HUES6 (cell line): ENCODE data around the gene FETUB.

ENCODE experiments used
- H3K27ac ChIP-seq: 2 replicates; pipeline ENCODE4 v1.7.0; 2013; ENCODE audit warnings: low read depth, mild to moderate bottlenecking, low read length, inconsistent platforms
- H3K27me3 ChIP-seq: 2 replicates; pipeline ENCODE4 v1.6.1; 2013; ENCODE audit warnings: low read length; ENCODE audit not compliant: control insufficient read depth, insufficient read depth
- H3K36me3 ChIP-seq: 2 replicates; pipeline ENCODE4 v1.6.1; 2013; ENCODE audit warnings: low read length; ENCODE audit not compliant: control insufficient read depth, insufficient read depth
- H3K4me1 ChIP-seq: 2 replicates; pipeline ENCODE4 v1.6.1; 2013; ENCODE audit warnings: low read length; ENCODE audit not compliant: control insufficient read depth, insufficient read depth
- H3K4me3 ChIP-seq: 2 replicates; pipeline ENCODE4 v1.5.1; 2013; ENCODE audit warnings: low read depth, low read length
- H3K9ac ChIP-seq: one replicate; pipeline ENCODE4 v1.6.1; 2013; ENCODE audit warnings: mild to moderate bottlenecking, low read length
- H3K9me3 ChIP-seq: 2 replicates; pipeline ENCODE4 v1.6.1; 2013; ENCODE audit warnings: low read depth, low read length; ENCODE audit not compliant: control insufficient read depth, insufficient read depth

Gene FETUB

GRCh38 chr3:186600896-186601295, 39.3 kb upstream of the FETUB start:
- Histone ChIP-seq H3K27ac (no peak overlapping the region), H3K4me1 (peaks cover 4% of the 10 kb centered on the region; the same call in 1 of the 2 replicates), H3K9me3 (no peaks in the 10 kb centered on the region), H3K36me3 (no peaks in the 10 kb centered on the region), H3K4me3 (no peak overlapping the region), H3K27me3 (no peaks in the 10 kb centered on the region), H3K9ac (no peak overlapping the region)

- no peak overlapping the region for H3K27ac ChIP-seq
- H3K27me3 ChIP-seq: no peaks in the 10 kb centered on the region
- H3K4me3 ChIP-seq: no peak overlapping the region
- H3K4me1 ChIP-seq: no peaks in the 10 kb centered on the region
- H3K36me3 ChIP-seq: no peaks in the 10 kb centered on the region
- no peak overlapping the region for H3K9ac ChIP-seq
- no peaks in the 10 kb centered on the region for H3K9me3 ChIP-seq
These were observed 37.0 kb upstream of the FETUB start for GRCh38 chr3:186603159-186603558.

GRCh38 chr3:186605078-186605477, 35.1 kb upstream of the FETUB start:
- Histone ChIP-seq H3K9me3 (no peaks in the 10 kb centered on the region), H3K36me3 (no peaks in the 10 kb centered on the region), H3K4me3 (no peak overlapping the region), H3K27ac (no peak overlapping the region), H3K9ac (no peak overlapping the region), H3K4me1 (no peaks in the 10 kb centered on the region), H3K27me3 (no peaks in the 10 kb centered on the region)

- Histone ChIP-seq H3K27me3 (no peaks in the 10 kb centered on the region), H3K4me1 (no peaks in the 10 kb centered on the region), H3K4me3 (no peak overlapping the region), H3K9me3 (no peaks in the 10 kb centered on the region), H3K27ac (no peak overlapping the region), H3K9ac (no peak overlapping the region), H3K36me3 (no peaks in the 10 kb centered on the region)
These were observed 34.3 kb upstream of the FETUB start for GRCh38 chr3:186605561-186606545.

- no peak overlapping the region for H3K27ac ChIP-seq
- no peaks in the 10 kb centered on the region for H3K9me3 ChIP-seq
- no peaks in the 10 kb centered on the region for H3K4me1 ChIP-seq
- H3K27me3 ChIP-seq: no peaks in the 10 kb centered on the region; the same call in 1 of the 2 replicates
- H3K4me3 ChIP-seq: no peak overlapping the region
- no peak overlapping the region for H3K9ac ChIP-seq
- no peaks in the 10 kb centered on the region for H3K36me3 ChIP-seq
These were observed 31.5 kb upstream of the FETUB start for GRCh38 chr3:186608624-186609215.

GRCh38 chr3:186609247-186609868, 30.8 kb upstream of the FETUB start:
- H3K27ac ChIP-seq: no peak overlapping the region
- no peak overlapping the region for H3K9ac ChIP-seq
- H3K27me3 ChIP-seq: no peaks in the 10 kb centered on the region; the same call in 1 of the 2 replicates
- H3K36me3 ChIP-seq: no peaks in the 10 kb centered on the region
- no peak overlapping the region for H3K4me3 ChIP-seq
- H3K4me1 ChIP-seq: no peaks in the 10 kb centered on the region
- H3K9me3 ChIP-seq: no peaks in the 10 kb centered on the region

- Histone ChIP-seq H3K27me3 (no peaks in the 10 kb centered on the region; the same call in 1 of the 2 replicates), H3K27ac (no peak overlapping the region), H3K9ac (no peak overlapping the region), H3K9me3 (no peaks in the 10 kb centered on the region), H3K4me3 (no peak overlapping the region), H3K36me3 (no peaks in the 10 kb centered on the region), H3K4me1 (no peaks in the 10 kb centered on the region; the same call in 1 of the 2 replicates)
These were observed 28.1 kb upstream of the FETUB start for GRCh38 chr3:186612065-186612464.

- Histone ChIP-seq H3K27me3 (peaks cover 9% of the 10 kb centered on the region), H3K27ac (no peak within 1 kb of the TSS), H3K4me1 (peaks cover 6% of the 10 kb centered on the region), H3K36me3 (no peaks in the 10 kb centered on the region), H3K9me3 (no peaks in the 10 kb centered on the region), H3K4me3 (no peak within 1 kb of the TSS), H3K9ac (no peak within 1 kb of the TSS)
These were observed 27.2 kb upstream of the FETUB start, which contains the start of gene AHSG for GRCh38 chr3:186612721-186613636. Gene AHSG, plus strand, starts transcription at chr3:186613060. Its CDS starts 82 bp downstream, at chr3:186613142.

- H3K36me3 ChIP-seq: no peaks in the 10 kb centered on the region
- peaks cover 6% of the 10 kb centered on the region for H3K4me1 ChIP-seq
- H3K4me3 ChIP-seq: no peak overlapping the region
- peaks cover 16% of the 10 kb centered on the region for H3K27me3 ChIP-seq
- no peaks in the 10 kb centered on the region for H3K9me3 ChIP-seq
- H3K9ac ChIP-seq: no peak overlapping the region
- no peak overlapping the region for H3K27ac ChIP-seq
These were observed 26.4 kb upstream of the FETUB start for GRCh38 chr3:186613637-186614265.

- Histone ChIP-seq H3K36me3 (no peaks in the 10 kb centered on the region), H3K27me3 (peaks cover 16% of the 10 kb centered on the region), H3K9me3 (no peaks in the 10 kb centered on the region), H3K4me1 (peaks cover 6% of the 10 kb centered on the region), H3K27ac (no peak overlapping the region), H3K9ac (no peak overlapping the region), H3K4me3 (no peak overlapping the region)
These were observed 26.0 kb upstream of the FETUB start for GRCh38 chr3:186614266-186614596.
